Loucy (cell line): ENCODE data around the gene STX1A.
"Not testable (repeated sequence)": the region's sequence is repeated elsewhere in the genome, so short reads cannot be mapped to it uniquely, and the experiment has no call there.

ENCODE experiments used
- H2AFZ ChIP-seq: fragments of 200-600 bp; sonication (generic); 2 replicates; pipeline ENCODE4 v1.6.0; 2016; ENCODE audit warnings: antibody characterized with exemption, mild to moderate bottlenecking, low read length, moderate library complexity
- H3F3A ChIP-seq: fragments of 200-600 bp; 2 replicates; pipeline ENCODE4 v1.6.0; 2016; ENCODE audit warnings: antibody characterized with exemption, low read depth, mild to moderate bottlenecking
- H3K27me3 ChIP-seq: fragments of 200-600 bp; sonication (generic); 2 replicates; pipeline ENCODE4 v1.6.1; 2014; ENCODE audit warnings: low read length, mild to moderate bottlenecking; ENCODE audit not compliant: insufficient read depth, poor library complexity, severe bottlenecking
- H3K36me3 ChIP-seq: fragments of 200-600 bp; sonication (generic); 2 replicates; pipeline ENCODE4 v1.6.1; 2016; ENCODE audit warnings: low read length; ENCODE audit not compliant: insufficient read depth
- H3K4me1 ChIP-seq: fragments of 200-600 bp; sonication (generic); 2 replicates; pipeline ENCODE4 v1.5.1; 2014; ENCODE audit warnings: low read length, mild to moderate bottlenecking; ENCODE audit not compliant: insufficient read depth, poor library complexity, severe bottlenecking
- H3K4me2 ChIP-seq: fragments of 200-600 bp; sonication (generic); 2 replicates; pipeline ENCODE4 v1.6.0; 2014; ENCODE audit warnings: antibody characterized with exemption, low read length, low read depth, mild to moderate bottlenecking; ENCODE audit not compliant: poor library complexity, severe bottlenecking
- H3K4me3 ChIP-seq: fragments of 200-600 bp; sonication (generic); 2 replicates; pipeline ENCODE4 v1.5.1; 2014; ENCODE audit warnings: low read length, mild to moderate bottlenecking, mixed read lengths; ENCODE audit not compliant: poor library complexity, severe bottlenecking
- H3K79me2 ChIP-seq: fragments of 200-600 bp; sonication (generic); 2 replicates; pipeline ENCODE4 v1.6.1; 2014; ENCODE audit warnings: low read length; ENCODE audit not compliant: insufficient read depth
- H3K9ac ChIP-seq: fragments of 200-600 bp; sonication (generic); 2 replicates; pipeline ENCODE4 v1.6.0; 2014; ENCODE audit warnings: mild to moderate bottlenecking, low read depth, low read length, moderate library complexity; ENCODE audit not compliant: poor library complexity, severe bottlenecking
- H3K9me2 ChIP-seq: fragments of 200-600 bp; sonication (generic); replicated peaks from 2 replicates; pipeline ENCODE4 v1.6.1; 2016; ENCODE audit warnings: low read depth, low read length, mixed read lengths
- H3K9me3 ChIP-seq: fragments of 200-600 bp; sonication (generic); 2 replicates; pipeline ENCODE4 v1.6.1; 2014; ENCODE audit warnings: mild to moderate bottlenecking, antibody characterized with exemption, low read length, low read depth; ENCODE audit not compliant: insufficient read depth
- H4K20me1 ChIP-seq: fragments of 200-600 bp; sonication (generic); 2 replicates; pipeline ENCODE4 v1.6.0; 2014; ENCODE audit warnings: antibody characterized with exemption, low read length, mild to moderate bottlenecking; ENCODE audit not compliant: insufficient read depth, poor library complexity, severe bottlenecking
- CTCF ChIP-seq: fragments of 200-600 bp; sonication (generic); conservative IDR thresholded peaks from 2 replicates; pipeline ENCODE4 v1.5.1; 2014; ENCODE audit warnings: mild to moderate bottlenecking, antibody characterized with exemption, low read length
- EZH2phosphoT487 ChIP-seq: fragments of 200-600 bp; IDR thresholded peaks from 2 replicates; pipeline ENCODE4 v1.6.1; 2018; ENCODE audit warnings: antibody characterized with exemption, mild to moderate bottlenecking, moderate library complexity, borderline replicate concordance

Gene STX1A

GRCh38 chr7:73726083-73726466, 6.6 kb upstream of the STX1A start:
- TF ChIP-seq CTCF = no peak
- no peak for TF ChIP-seq EZH2phosphoT487
- H3K4me1 ChIP-seq = no peaks in the 10 kb centered on the region
- H3K9ac ChIP-seq = no peak overlapping the region
- H4K20me1 ChIP-seq = no peaks in the 10 kb centered on the region
- H3K4me2 ChIP-seq = no peak overlapping the region
- H2AFZ ChIP-seq = no peak overlapping the region
- no peaks in the 10 kb centered on the region for H3K9me2 ChIP-seq
- H3K4me3 ChIP-seq = no peak overlapping the region
- H3K27me3 ChIP-seq = peaks cover 14% of the 10 kb centered on the region
- H3K36me3 ChIP-seq = no peaks in the 10 kb centered on the region
- no peaks in the 10 kb centered on the region for H3K79me2 ChIP-seq
- H3F3A ChIP-seq = no peaks in the 10 kb centered on the region
- H3K9me3 ChIP-seq = no peaks in the 10 kb centered on the region

- no peak for TF ChIP-seq EZH2phosphoT487
- no peak for TF ChIP-seq CTCF
- Histone ChIP-seq H3K27me3 (peaks cover 20% of the 10 kb centered on the region), H3K4me2 (no peak overlapping the region), H4K20me1 (peaks cover 8% of the 10 kb centered on the region), H3K9ac (no peak overlapping the region), H3K4me1 (peaks cover 6% of the 10 kb centered on the region), H3K9me2 (no peaks in the 10 kb centered on the region), H3K36me3 (no peaks in the 10 kb centered on the region), H3K4me3 (no peak overlapping the region), H2AFZ (no peak overlapping the region), H3K9me3 (no peaks in the 10 kb centered on the region), H3K79me2 (no peaks in the 10 kb centered on the region), H3F3A (no peaks in the 10 kb centered on the region)
These were observed 4.3 kb upstream of the STX1A start for GRCh38 chr7:73723813-73724212.

GRCh38 chr7:73722785-73723184, 3.3 kb upstream of the STX1A start:
- Histone ChIP-seq H3K4me3 (no peak overlapping the region), H3F3A (no peaks in the 10 kb centered on the region), H4K20me1 (peaks cover 16% of the 10 kb centered on the region), H3K9me2 (no peaks in the 10 kb centered on the region), H3K27me3 (peaks cover 20% of the 10 kb centered on the region), H3K36me3 (no peaks in the 10 kb centered on the region), H3K9ac (no peak overlapping the region), H3K4me2 (no peak overlapping the region), H3K9me3 (no peaks in the 10 kb centered on the region), H3K4me1 (peaks cover 15% of the 10 kb centered on the region), H3K79me2 (no peaks in the 10 kb centered on the region), H2AFZ (no peak overlapping the region)
- TF ChIP-seq EZH2phosphoT487 (no peak), CTCF (no peak)

GRCh38 chr7:73722182-73722581, 2.7 kb upstream of the STX1A start:
- H3K9ac ChIP-seq, H3K4me2 ChIP-seq, H3F3A ChIP-seq, H2AFZ ChIP-seq, H3K79me2 ChIP-seq, H3K9me3 ChIP-seq, H3K9me2 ChIP-seq, H3K4me3 ChIP-seq, H3K36me3 ChIP-seq: not testable (repeated sequence)
- peaks cover 20% of the 10 kb centered on the region for H3K27me3 ChIP-seq
- H3K4me1 ChIP-seq = peaks cover 21% of the 10 kb centered on the region
- peaks cover 20% of the 10 kb centered on the region for H4K20me1 ChIP-seq
